WTC11 (cell line): ENCODE data around the gene OAF. TPM values are rescaled to one million over a fixed set of nuclear protein-coding genes. Genes with fewer than 3 reads are reported as not detected.

Source experiments
- ATAC-seq: fragments of 200-7000 bp; cut with Tn5 transposase; 2 replicates; pipeline ENCODE4 v1.10.0; 2021; ENCODE audit warnings: mild to moderate bottlenecking, moderate library complexity
- CTCF ChIA-PET: fragments of 300-600 bp; sonication (Branson Sonifier 250); formaldehyde crosslinking; loops from one replicate; lab custom pipeline; 2021; ENCODE audit warnings: antibody characterized with exemption; lab: Charles Lee
- POLR2A ChIA-PET: fragments of 350-600 bp; sonication (Branson Sonifier 250); formaldehyde crosslinking; loops from one replicate; lab custom pipeline; 2021; ENCODE audit warnings: antibody characterized with exemption; lab: Charles Lee
- DNase-seq: peaks from one replicate; pipeline ENCODE4 v3.0.0; 2021; ENCODE audit warnings: low spot score
- H3K27ac Mint-ChIP-seq: 2 replicates; pipeline ENCODE4 v1.8.0; 2021; ENCODE audit warnings: mixed read lengths
- H3K27me3 Mint-ChIP-seq: 2 replicates; pipeline ENCODE4 v1.8.0; 2021; ENCODE audit warnings: low read depth, mild to moderate bottlenecking, moderate library complexity, mixed read lengths
- H3K36me3 Mint-ChIP-seq: 2 replicates; pipeline ENCODE4 v1.8.0; 2021; ENCODE audit warnings: mixed read lengths
- H3K4me1 Mint-ChIP-seq: 2 replicates; pipeline ENCODE4 v1.8.0; 2022; ENCODE audit warnings: mixed read lengths
- H3K4me3 Mint-ChIP-seq: 2 replicates; pipeline ENCODE4 v1.8.0; 2021; ENCODE audit warnings: mild to moderate bottlenecking, moderate library complexity, mixed read lengths
- H3K9me3 Mint-ChIP-seq: 2 replicates; pipeline ENCODE4 v1.8.0; 2021; ENCODE audit warnings: mixed read lengths
- ARID4B ChIP-seq: sonication (generic); formaldehyde crosslinking; IDR thresholded peaks from 2 replicates; pipeline ENCODE4 v1.8.0; 2023; ENCODE audit warnings: missing genetic modification reagents, mild to moderate bottlenecking, borderline replicate concordance
- ATF2 ChIP-seq: sonication (generic); formaldehyde crosslinking; IDR thresholded peaks from 2 replicates; pipeline ENCODE4 v1.8.1; 2022; ENCODE audit warnings: low read depth, missing genetic modification reagents, borderline replicate concordance
- CDX4 ChIP-seq: fragments of 250-450 bp; sonication (Bioruptor Pico); IDR thresholded peaks from 2 replicates; pipeline ENCODE4 v1.9.0; 2021; ENCODE audit warnings: moderate library complexity, mild to moderate bottlenecking, inconsistent platforms, borderline replicate concordance
- CREM ChIP-seq: sonication (generic); formaldehyde crosslinking; IDR thresholded peaks from 2 replicates; pipeline ENCODE4 v1.8.1; 2022; ENCODE audit warnings: mild to moderate bottlenecking, missing genetic modification reagents, moderate library complexity
- E2F1 ChIP-seq: sonication (generic); formaldehyde crosslinking; IDR thresholded peaks from 2 replicates; pipeline ENCODE4 v1.8.0; 2022; ENCODE audit warnings: mild to moderate bottlenecking, missing genetic modification reagents
- ESRRA ChIP-seq: sonication (generic); formaldehyde crosslinking; IDR thresholded peaks from 2 replicates; pipeline ENCODE4 v1.8.1; 2022; ENCODE audit warnings: mild to moderate bottlenecking, missing genetic modification reagents, borderline replicate concordance
- FOXP4 ChIP-seq: sonication (generic); formaldehyde crosslinking; IDR thresholded peaks from 2 replicates; pipeline ENCODE4 v1.8.0; 2022; ENCODE audit warnings: mild to moderate bottlenecking, missing genetic modification reagents
- GABPB1 ChIP-seq: sonication (generic); formaldehyde crosslinking; IDR thresholded peaks from 2 replicates; pipeline ENCODE4 v1.8.1; 2023; ENCODE audit warnings: mild to moderate bottlenecking, missing genetic modification reagents
- RELA ChIP-seq: sonication (generic); formaldehyde crosslinking; IDR thresholded peaks from 2 replicates; pipeline ENCODE4 v1.8.1; 2022; ENCODE audit warnings: missing genetic modification reagents, mild to moderate bottlenecking, borderline replicate concordance
- SMAD3 ChIP-seq: sonication (generic); formaldehyde crosslinking; IDR thresholded peaks from 2 replicates; pipeline ENCODE4 v1.8.0; 2022; ENCODE audit warnings: missing genetic modification reagents, mild to moderate bottlenecking, borderline replicate concordance
- SOX15 ChIP-seq: fragments of 250-450 bp; sonication (Bioruptor Pico); IDR thresholded peaks from 2 replicates; pipeline ENCODE4 v1.9.0; 2021; ENCODE audit warnings: mild to moderate bottlenecking
- TP53 ChIP-seq: sonication (generic); formaldehyde crosslinking; IDR thresholded peaks from 2 replicates; pipeline ENCODE4 v1.8.1; 2023; ENCODE audit warnings: mild to moderate bottlenecking, missing genetic modification reagents
- ZBTB21 ChIP-seq: sonication (generic); formaldehyde crosslinking; IDR thresholded peaks from 2 replicates; pipeline ENCODE4 v1.8.1; 2023; ENCODE audit warnings: mild to moderate bottlenecking, missing genetic modification reagents, borderline replicate concordance
- ZNF219 ChIP-seq: sonication (generic); formaldehyde crosslinking; IDR thresholded peaks from 2 replicates; pipeline ENCODE4 v1.8.0; 2023; ENCODE audit warnings: missing genetic modification reagents, mild to moderate bottlenecking, borderline replicate concordance
- ZNF232 ChIP-seq: sonication (generic); formaldehyde crosslinking; IDR thresholded peaks from 2 replicates; pipeline ENCODE4 v1.8.0; 2022; ENCODE audit warnings: mild to moderate bottlenecking, missing genetic modification reagents
- ZNF281 ChIP-seq: sonication (generic); formaldehyde crosslinking; IDR thresholded peaks from 2 replicates; pipeline ENCODE4 v1.8.0; 2023; ENCODE audit warnings: mild to moderate bottlenecking, missing genetic modification reagents
- ZSCAN18 ChIP-seq: fragments of 250-450 bp; sonication (Bioruptor Pico); IDR thresholded peaks from 2 replicates; pipeline ENCODE4 v2.1.2; 2022; ENCODE audit warnings: mild to moderate bottlenecking, moderate library complexity
- total RNA-seq: library from RNA; stranded (reverse); gene quantifications from 3 replicates; pipeline ENCODE4 v1.2.3, GENCODE V29; 2021
- TF ChIP-seq, protein P1 (sequence below): sonication (generic); formaldehyde crosslinking; IDR thresholded peaks from 2 replicates; pipeline ENCODE4 v1.8.1; 2023; ENCODE audit warnings: mild to moderate bottlenecking, missing genetic modification reagents
- TF ChIP-seq, protein P2 (sequence below): sonication (generic); formaldehyde crosslinking; conservative IDR thresholded peaks from 2 replicates; pipeline ENCODE4 v1.8.1; 2022; ENCODE audit warnings: mild to moderate bottlenecking, missing genetic modification reagents

Gene OAF
- total RNA-seq, 1 experiment from 2014 or later = 5.6 TPM

GRCh38 chr11:120168960-120169681 is 41.7 kb upstream of the OAF start:
- Mint-ChIP-seq H3K4me3 (peak overlapping the region; percentile 76), H3K27me3 (peaks cover 92% of the 10 kb centered on the region), H3K9me3 (peaks cover 7% of the 10 kb centered on the region), H3K4me1 (peaks cover 9% of the 10 kb centered on the region; the same call in 1 of the 2 replicates), H3K27ac (no peak overlapping the region), H3K36me3 (no peaks in the 10 kb centered on the region)
- POLR2A ChIA-PET = interaction anchor here (1.0 kb wide), 1 partner anchor 67 kb away, joined by 3 read pairs; no protein-coding TSS in a partner anchor
- CTCF ChIA-PET = interaction anchor here (0.6 to 5.9 kb wide), 52 partner anchors 11 to 544 kb away, joined by 3 to 94 read pairs (median 4); partner anchors contain the start of genes POU2F3 and TRIM29
- DNase-seq (peak; percentile 84), ATAC-seq (peak; percentile 85)
- 0 out of 2 replicates have a peak, but pooled peaks have one; percentile 38 for TF ChIP-seq RELA (CRISPR knock-in tag)
- 0 out of 2 replicates have a peak, but pooled peaks have one; percentile 53 for TF ChIP-seq FOXP4 (CRISPR knock-in tag)
- TF ChIP-seq SMAD3 (CRISPR knock-in tag) = peak; percentile 74; the same call in 1 of the 2 replicates
- peak; percentile 84 for TF ChIP-seq ESRRA (CRISPR knock-in tag)
- peak; percentile 48 for TF ChIP-seq CREM (CRISPR knock-in tag)
- TF ChIP-seq SOX15 (CRISPR knock-in tag) = no peak
- no peak for TF ChIP-seq ATF2 (CRISPR knock-in tag)
- no peak for TF ChIP-seq ZSCAN18 (CRISPR knock-in tag)
- TF ChIP-seq ZBTB21 = no peak
- TF ChIP-seq ARID4B = no peak
- TF ChIP-seq, protein P1, sequence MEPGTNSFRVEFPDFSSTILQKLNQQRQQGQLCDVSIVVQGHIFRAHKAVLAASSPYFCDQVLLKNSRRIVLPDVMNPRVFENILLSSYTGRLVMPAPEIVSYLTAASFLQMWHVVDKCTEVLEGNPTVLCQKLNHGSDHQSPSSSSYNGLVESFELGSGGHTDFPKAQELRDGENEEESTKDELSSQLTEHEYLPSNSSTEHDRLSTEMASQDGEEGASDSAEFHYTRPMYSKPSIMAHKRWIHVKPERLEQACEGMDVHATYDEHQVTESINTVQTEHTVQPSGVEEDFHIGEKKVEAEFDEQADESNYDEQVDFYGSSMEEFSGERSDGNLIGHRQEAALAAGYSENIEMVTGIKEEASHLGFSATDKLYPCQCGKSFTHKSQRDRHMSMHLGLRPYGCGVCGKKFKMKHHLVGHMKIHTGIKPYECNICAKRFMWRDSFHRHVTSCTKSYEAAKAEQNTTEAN = no peak
- no peak for TF ChIP-seq GABPB1 (CRISPR knock-in tag)
- TF ChIP-seq, protein P2, sequence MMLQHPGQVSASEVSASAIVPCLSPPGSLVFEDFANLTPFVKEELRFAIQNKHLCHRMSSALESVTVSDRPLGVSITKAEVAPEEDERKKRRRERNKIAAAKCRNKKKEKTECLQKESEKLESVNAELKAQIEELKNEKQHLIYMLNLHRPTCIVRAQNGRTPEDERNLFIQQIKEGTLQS (CRISPR knock-in tag) = no peak
- no peak for TF ChIP-seq ZNF219 (CRISPR knock-in tag)
- TF ChIP-seq ZNF281 (CRISPR knock-in tag) = 0 out of 2 replicates have a peak, but pooled peaks have one; percentile 45
- 0 out of 2 replicates have a peak, but pooled peaks have one; percentile 55 for TF ChIP-seq E2F1 (CRISPR knock-in tag)
- peak; percentile 80; the same call in 1 of the 2 replicates for TF ChIP-seq ZNF232 (CRISPR knock-in tag)
- 0 out of 2 replicates have a peak, but pooled peaks have one; percentile 50 for TF ChIP-seq TP53
- no peak for TF ChIP-seq CDX4 (CRISPR knock-in tag)
